Spleen (tissue), 11 donors: ENCODE data around the gene ZNF385A. TPM values are rescaled to one million over a fixed set of nuclear protein-coding genes. Genes with fewer than 3 reads are reported as not detected.

ENCODE experiments used
- DNase-seq: peaks from one replicate; pipeline ENCODE4 v3.0.0-alpha.2; 2020
- H3K27ac ChIP-seq, 8 donors: fragments of 200-600 bp; sonication (generic) in 7 of 8; 1 replicate in 4 of 8; 2 replicates in 4 of 8; pipeline versions ENCODE4 v1.5.0 to v1.8.0; 2016 to 2021; ENCODE audit warnings: inconsistent platforms in 4 of 8, mild to moderate bottlenecking in 4 of 8, moderate library complexity in 1 of 8
- H3K27me3 ChIP-seq, 7 donors: fragments of 200-600 bp; sonication (generic) in 6 of 7; replicated peaks in 1 of 7; 1 replicate in 4 of 7; 2 replicates in 3 of 7; pipeline versions ENCODE4 v1.5.0 to v1.8.0; 2016 to 2021; ENCODE audit warnings: inconsistent platforms in 3 of 7, mild to moderate bottlenecking in 1 of 7
- H3K36me3 ChIP-seq, 6 donors: fragments of 200-600 bp; sonication (generic) in 5 of 6; 1 replicate in 4 of 6; 2 replicates in 2 of 6; pipeline versions ENCODE4 v1.5.0 to v1.8.0; 2016 to 2021; ENCODE audit warnings: inconsistent platforms in 2 of 6
- H3K4me1 ChIP-seq, 6 donors: fragments of 200-600 bp; sonication (generic) in 5 of 6; 1 replicate in 3 of 6; 2 replicates in 3 of 6; pipeline versions ENCODE4 v1.5.0 to v1.8.0; 2016 to 2021; ENCODE audit warnings: inconsistent platforms in 3 of 6
- H3K4me3 ChIP-seq, 8 donors: fragments of 200-600 bp; sonication (generic) in 7 of 8; 1 replicate in 4 of 8; 2 replicates in 4 of 8; pipeline versions ENCODE4 v1.5.0 to v1.8.0; 2016 to 2021; ENCODE audit warnings: inconsistent platforms in 4 of 8, mild to moderate bottlenecking in 4 of 8, moderate library complexity in 2 of 8
- H3K9me3 ChIP-seq, 8 donors: fragments of 200-600 bp; sonication (generic) in 7 of 8; 1 replicate in 4 of 8; 2 replicates in 4 of 8; pipeline versions ENCODE4 v1.5.0 to v1.8.0; 2016 to 2021; ENCODE audit warnings: inconsistent platforms in 4 of 8
- CTCF ChIP-seq, 11 experiments: fragments of 200-600 bp in 7 of 11; fragments of 450-650 bp in 4 of 11; sonication (generic) in 4 of 11; IDR thresholded peaks in 8 of 11; conservative IDR thresholded peaks in 3 of 11; 1 replicate in 7 of 11; 2 replicates in 4 of 11; pipeline versions ENCODE4 v1.4.0 to v1.8.0; 2016 to 2021; ENCODE audit warnings: antibody characterized with exemption in 11 of 11, inconsistent platforms in 4 of 11, mild to moderate bottlenecking in 1 of 11
- POLR2A ChIP-seq, 3 donors: fragments of 450-650 bp; IDR thresholded peaks; one replicate each; pipeline ENCODE4 v1.5.1; 2017; ENCODE audit warnings: antibody characterized with exemption in 3 of 3, mild to moderate bottlenecking in 1 of 3
- POLR2AphosphoS5 ChIP-seq, 3 donors: sonication (generic); formaldehyde crosslinking; IDR thresholded peaks; one replicate each; pipeline ENCODE4 v1.5.1; 2017; ENCODE audit warnings: antibody characterized with exemption in 3 of 3
- WGBS, 5 donors: extraction: QIAGEN DNeasy Blood & Tissue Kit in 3 of 5; methylation state at CpG; one replicate each; pipeline versions ENCODE4 v1.1.5 to v1.1.7; 2013 to 2018; 5-methylcytosine and 5-hydroxymethylcytosine counted together
- intact Hi-C: fragments of 100-400 bp; cut with DNase I; formaldehyde crosslinking; loops from one replicate; pipeline ENCODE4 v1.15.0; 2023; ENCODE audit warnings: low total_unique reads
- polyA plus RNA-seq, 3 donors: library from polyadenylated mRNA; stranded (reverse); fragments of 200-250 nt; gene quantifications; one replicate each; pipeline ENCODE4 v1.2.1, GENCODE V29; 2013
- total RNA-seq, 7 donors: library from RNA; depleted of rRNA in 3 of 7; stranded (reverse); fragments of >200 nt in 3 of 7; fragmentation: NEBNext Ultra II Directional in 4 of 7; extraction: Animal tissue kit (Norgen Biotek cat#: 25700) in 4 of 7; gene quantifications; one replicate each; pipeline versions ENCODE4 v1.1.0 to v1.2.1, GENCODE V29; 2016 to 2021
- donor health status: healthy with polysubstance abuse.
- donor health status: DM: no; HTN: no; CAD: no; lungs with moderate emphysema.
- donor health status: DM: no; HTN: no; CAD: no.
- donor health status: Bipolar disorder and iron deficiency.
- donor health status: healthy.
- donor health status: DM: no; HTN: no; CAD: no.
- donor health status: DM: yes; HTN: yes; CAD: no.

ZNF385A gene
- total and polyA plus RNA-seq, 10 donors = 7.4 to 40.3 (median 23.4) TPM

GRCh38 chr12:54421879-54422250 is 37.3 kb upstream of the ZNF385A start:
- TF ChIP-seq POLR2A (IDR thresholded peaks at IDR 0.05) (no peak), CTCF (IDR thresholded peaks at IDR 0.05 in 8 of 11, conservative IDR thresholded peaks at IDR 0.05 in 3 of 11) (no peak), POLR2AphosphoS5 (IDR thresholded peaks at IDR 0.05) (no peak)
- H3K9me3 ChIP-seq = no peaks in the 10 kb centered on the region
- H3K4me1 ChIP-seq = peaks cover 5 to 63% (median 42%) of the 10 kb centered on the region in 6 donors
- no peak overlapping the region for H3K4me3 ChIP-seq
- no peak for DNase-seq
- intact Hi-C loops = no loop called here
- H3K27me3 ChIP-seq = peaks cover 0 to 91% (median 28%) of the 10 kb centered on the region in 7 donors
- WGBS, 5 donors = 49 to 74% (median 58%) methylated on average over 2 of the region's 2 CpGs
- peak overlapping the region in 1 of 8 donors; percentile 32 for H3K27ac ChIP-seq
- H3K36me3 ChIP-seq = no peaks in the 10 kb centered on the region

GRCh38 chr12:54421175-54421878 is 36.8 kb upstream of the ZNF385A start:
- intact Hi-C loops = no loop called here
- H3K27ac ChIP-seq = peak overlapping the region in 3 of 8 donors; percentile 14 to 32 (median 26)

GRCh38 chr12:54420766-54421144 is 36.2 kb upstream of the ZNF385A start:
- TF ChIP-seq POLR2AphosphoS5 (IDR thresholded peaks at IDR 0.05) (no peak), POLR2A (IDR thresholded peaks at IDR 0.05) (no peak), CTCF (IDR thresholded peaks at IDR 0.05 in 8 of 11, conservative IDR thresholded peaks at IDR 0.05 in 3 of 11) (no peak)
- WGBS, 5 donors = 32 to 60% (median 42%) methylated on average over 2 of the region's 2 CpGs
- Histone ChIP-seq H3K36me3 (no peaks in the 10 kb centered on the region), H3K27ac (peak overlapping the region in 3 of 8 donors; percentile 14 to 32 (median 26)), H3K4me3 (no peak overlapping the region), H3K27me3 (peaks cover 0 to 80% (median 28%) of the 10 kb centered on the region in 7 donors), H3K4me1 (peaks cover 13 to 69% (median 52%) of the 10 kb centered on the region in 6 donors), H3K9me3 (no peaks in the 10 kb centered on the region)
- DNase-seq = no peak
- intact Hi-C loops = no loop called here

More at GRCh38 chr12:54421175-54421878, 36.8 kb upstream of the ZNF385A start:
- DNase-seq = no peak
- peaks cover 0 to 86% (median 28%) of the 10 kb centered on the region in 7 donors for H3K27me3 ChIP-seq
- H3K4me1 ChIP-seq = peaks cover 8 to 63% (median 47%) of the 10 kb centered on the region in 6 donors
- no peaks in the 10 kb centered on the region for H3K9me3 ChIP-seq
- H3K4me3 ChIP-seq = no peak overlapping the region
- TF ChIP-seq CTCF (IDR thresholded peaks at IDR 0.05 in 8 of 11, conservative IDR thresholded peaks at IDR 0.05 in 3 of 11) (no peak), POLR2A (IDR thresholded peaks at IDR 0.05) (no peak), POLR2AphosphoS5 (IDR thresholded peaks at IDR 0.05) (no peak)
- no peaks in the 10 kb centered on the region for H3K36me3 ChIP-seq
- WGBS, 5 donors = 63 to 81% (median 74%) methylated on average over 4 of the region's 4 CpGs

DNA sequence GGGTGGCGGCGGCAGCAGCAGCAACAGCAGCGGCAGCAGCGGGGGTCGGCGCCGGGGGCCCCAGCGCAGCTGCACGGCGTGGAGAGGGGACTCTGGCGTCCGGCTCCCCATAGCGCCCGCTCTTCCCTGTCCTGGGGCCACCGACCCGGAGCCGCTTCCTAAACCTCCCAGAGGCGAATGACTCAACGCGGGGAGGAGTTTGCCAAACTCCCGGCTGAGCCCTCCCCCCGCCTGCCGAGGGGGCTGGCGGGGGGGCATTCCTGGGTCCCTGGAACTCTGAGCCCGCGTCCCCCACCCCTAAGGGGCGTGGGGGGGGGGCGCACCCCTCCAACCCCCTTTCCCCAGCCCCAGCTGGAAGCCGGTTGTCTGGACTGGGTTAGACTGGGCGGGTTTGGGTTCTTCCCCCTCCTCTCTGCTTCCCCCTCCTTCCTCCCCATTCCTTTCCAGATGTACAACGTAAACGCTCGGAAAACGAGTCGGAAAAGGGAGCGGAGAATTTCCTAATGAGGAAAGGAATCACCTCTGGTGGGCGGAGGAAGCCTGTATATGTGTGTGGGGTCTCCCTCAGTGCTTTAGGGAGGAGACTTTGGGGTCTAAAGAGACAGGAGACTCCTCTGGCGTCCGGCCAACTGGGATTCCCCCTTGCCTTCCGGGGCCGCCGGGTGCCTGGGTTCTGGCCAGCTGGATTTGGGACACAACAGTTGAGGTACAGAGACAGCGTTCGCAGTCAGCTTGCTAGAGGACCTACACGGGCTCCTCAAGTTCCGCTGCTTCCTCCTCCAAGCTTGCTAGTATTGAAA is 34.8 kb upstream of the ZNF385A start, which contains the start of gene ITGA5:
Gene ITGA5 (minus strand): TSS at position 179 of the 800 bp plus-strand sequence. CDS start 68 bp downstream, at position 111.
- peak; percentile 88 for DNase-seq
- WGBS, 5 donors = 3 to 7% (median 4%) methylated on average over 30 to 46 of the region's 46 CpGs
- Histone ChIP-seq H3K36me3 (no peaks in the 10 kb centered on the region), H3K27me3 (peaks cover 0 to 65% (median 28%) of the 10 kb centered on the region in 7 donors), H3K4me3 (peak within 1 kb of the TSS; percentile 54 to 79 (median 63)), H3K4me1 (peaks cover 16 to 83% (median 67%) of the 10 kb centered on the region in 6 donors), H3K27ac (peak within 1 kb of the TSS; percentile 68 to 95 (median 82)), H3K9me3 (no peaks in the 10 kb centered on the region)
- intact Hi-C loops = no loop called here
- peak in 2 of 3 donors; percentile 71 to 75 for TF ChIP-seq POLR2AphosphoS5 (IDR thresholded peaks at IDR 0.05)
- no peak for TF ChIP-seq CTCF (IDR thresholded peaks at IDR 0.05 in 8 of 11, conservative IDR thresholded peaks at IDR 0.05 in 3 of 11)
